Upper lobe of right lung (tissue), 1 donor: ENCODE data around the gene PDE4B. TPM values are rescaled to one million over a fixed set of nuclear protein-coding genes. Genes with fewer than 3 reads are reported as not detected.

ENCODE experiments used
- ATAC-seq: fragments of 200-7000 bp; cut with Tn5 transposase; one replicate; pipeline ENCODE4 v1.9.1; 2020; ENCODE audit warnings: mild to moderate bottlenecking, moderate library complexity
- DNase-seq: peaks from one replicate; pipeline ENCODE4 v3.0.0-alpha.2; 2020
- H3K27ac ChIP-seq: fragments of 200-600 bp; one replicate; pipeline ENCODE4 v1.8.0; 2022
- H3K27me3 ChIP-seq: fragments of 200-600 bp; one replicate; pipeline ENCODE4 v1.8.0; 2022; ENCODE audit warnings: mild to moderate bottlenecking
- H3K36me3 ChIP-seq: fragments of 200-600 bp; one replicate; pipeline ENCODE4 v1.8.0; 2022
- H3K4me1 ChIP-seq: fragments of 200-600 bp; one replicate; pipeline ENCODE4 v1.8.0; 2022
- H3K4me3 ChIP-seq: fragments of 200-600 bp; one replicate; pipeline ENCODE4 v1.8.0; 2022; ENCODE audit warnings: mild to moderate bottlenecking
- H3K9me3 ChIP-seq: fragments of 200-600 bp; one replicate; pipeline ENCODE4 v1.8.0; 2022
- intact Hi-C: fragments of 100-400 bp; cut with DNase I; formaldehyde crosslinking; loops from one replicate; pipeline ENCODE4 v1.11.0; 2022
- total RNA-seq: library from RNA; stranded (reverse); fragmentation: NEBNext Ultra II Directional; extraction: Animal tissue kit (Norgen Biotek cat#: 25700); gene quantifications from one replicate; pipeline ENCODE4 v1.2.1, GENCODE V29; 2021
- TF ChIP-seq, protein P1 (sequence below): fragments of 200-600 bp; IDR thresholded peaks from one replicate; pipeline ENCODE4 v1.8.0; 2022; ENCODE audit warnings: antibody characterized with exemption
- donor health status: DM: no; HTN: yes; CAD: no; lungs with severe emphysema.

Gene PDE4B
- total RNA-seq, 1 donor from 2014 or later = 14.3 TPM

DNA sequence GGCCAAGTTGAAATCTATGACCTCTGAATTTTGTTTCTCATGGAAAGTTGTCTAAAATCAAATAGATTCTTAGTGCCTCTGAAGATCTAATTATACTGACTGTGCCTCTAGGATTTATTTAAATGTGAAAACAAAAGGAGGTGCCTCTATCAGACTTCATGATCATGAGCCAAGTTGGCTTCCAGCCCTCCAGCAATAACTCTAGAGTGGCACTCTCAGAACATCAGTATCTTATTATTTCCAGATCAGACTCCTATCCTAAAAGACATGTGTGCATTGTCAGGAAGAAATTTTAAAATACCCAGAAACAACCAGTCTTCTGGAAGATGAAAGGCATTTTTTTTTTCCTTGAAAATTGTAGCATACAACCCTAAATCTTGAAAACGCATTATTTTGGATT is 368.0 kb downstream of the PDE4B start:
- intact Hi-C loops = no loop called here
- TF ChIP-seq, protein P1, sequence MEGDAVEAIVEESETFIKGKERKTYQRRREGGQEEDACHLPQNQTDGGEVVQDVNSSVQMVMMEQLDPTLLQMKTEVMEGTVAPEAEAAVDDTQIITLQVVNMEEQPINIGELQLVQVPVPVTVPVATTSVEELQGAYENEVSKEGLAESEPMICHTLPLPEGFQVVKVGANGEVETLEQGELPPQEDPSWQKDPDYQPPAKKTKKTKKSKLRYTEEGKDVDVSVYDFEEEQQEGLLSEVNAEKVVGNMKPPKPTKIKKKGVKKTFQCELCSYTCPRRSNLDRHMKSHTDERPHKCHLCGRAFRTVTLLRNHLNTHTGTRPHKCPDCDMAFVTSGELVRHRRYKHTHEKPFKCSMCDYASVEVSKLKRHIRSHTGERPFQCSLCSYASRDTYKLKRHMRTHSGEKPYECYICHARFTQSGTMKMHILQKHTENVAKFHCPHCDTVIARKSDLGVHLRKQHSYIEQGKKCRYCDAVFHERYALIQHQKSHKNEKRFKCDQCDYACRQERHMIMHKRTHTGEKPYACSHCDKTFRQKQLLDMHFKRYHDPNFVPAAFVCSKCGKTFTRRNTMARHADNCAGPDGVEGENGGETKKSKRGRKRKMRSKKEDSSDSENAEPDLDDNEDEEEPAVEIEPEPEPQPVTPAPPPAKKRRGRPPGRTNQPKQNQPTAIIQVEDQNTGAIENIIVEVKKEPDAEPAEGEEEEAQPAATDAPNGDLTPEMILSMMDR = no peak
- Histone ChIP-seq H3K4me1 (no peaks in the 10 kb centered on the region), H3K4me3 (no peak overlapping the region), H3K9me3 (no peaks in the 10 kb centered on the region), H3K27ac (no peak overlapping the region), H3K27me3 (no peaks in the 10 kb centered on the region), H3K36me3 (no peaks in the 10 kb centered on the region)
- ATAC-seq (no peak), DNase-seq (no peak)

DNA sequence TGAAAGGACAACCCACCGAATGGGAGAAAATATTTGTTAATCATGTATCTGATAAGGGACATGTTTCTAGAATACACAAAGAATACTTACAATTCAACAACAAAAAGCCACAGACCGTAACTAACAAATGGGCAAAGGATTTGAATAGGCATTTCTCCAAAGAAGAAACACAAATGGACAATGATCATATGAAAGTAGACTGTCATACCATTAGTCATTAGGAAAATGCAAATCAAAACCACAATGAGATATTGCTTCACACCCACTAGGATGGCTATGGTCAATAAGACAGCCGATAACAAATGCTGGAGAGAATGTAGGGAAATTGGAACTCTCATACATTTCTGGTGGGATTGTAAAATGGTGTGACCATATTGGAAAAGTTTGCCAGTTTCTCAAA is 374.1 kb downstream of the PDE4B start:
- Histone ChIP-seq H3K27me3 (no peaks in the 10 kb centered on the region), H3K4me3 (no peak overlapping the region), H3K4me1 (no peaks in the 10 kb centered on the region), H3K27ac (no peak overlapping the region), H3K9me3 (no peaks in the 10 kb centered on the region), H3K36me3 (no peaks in the 10 kb centered on the region)
- DNase-seq = no peak
- TF ChIP-seq, protein P1 = no peak
- no peak for ATAC-seq
- intact Hi-C loops = no loop called here

DNA sequence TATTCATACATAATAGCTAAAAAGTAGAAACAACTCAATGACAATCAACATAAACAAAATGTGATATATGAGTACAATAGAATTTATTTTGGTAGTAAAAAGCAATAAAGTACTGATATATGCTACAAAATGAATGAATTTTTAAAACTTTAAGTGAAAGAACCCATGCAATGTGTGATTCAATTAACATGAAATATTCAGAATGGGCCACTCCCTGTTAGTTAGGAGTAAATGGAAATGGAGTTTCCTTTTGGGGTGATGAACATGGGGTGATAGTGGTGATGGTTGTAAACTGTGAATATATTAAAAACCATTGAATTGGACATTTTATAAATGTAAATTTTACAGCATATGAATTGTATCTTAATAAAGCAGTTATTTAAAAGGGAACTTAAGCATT is 374.6 kb downstream of the PDE4B start:
- Histone ChIP-seq H3K36me3 (no peaks in the 10 kb centered on the region), H3K4me1 (no peaks in the 10 kb centered on the region), H3K9me3 (no peaks in the 10 kb centered on the region), H3K4me3 (no peak overlapping the region), H3K27ac (no peak overlapping the region), H3K27me3 (no peaks in the 10 kb centered on the region)
- DNase-seq (no peak), ATAC-seq (no peak)
- TF ChIP-seq, protein P1 = no peak
- intact Hi-C loops = no loop called here

DNA sequence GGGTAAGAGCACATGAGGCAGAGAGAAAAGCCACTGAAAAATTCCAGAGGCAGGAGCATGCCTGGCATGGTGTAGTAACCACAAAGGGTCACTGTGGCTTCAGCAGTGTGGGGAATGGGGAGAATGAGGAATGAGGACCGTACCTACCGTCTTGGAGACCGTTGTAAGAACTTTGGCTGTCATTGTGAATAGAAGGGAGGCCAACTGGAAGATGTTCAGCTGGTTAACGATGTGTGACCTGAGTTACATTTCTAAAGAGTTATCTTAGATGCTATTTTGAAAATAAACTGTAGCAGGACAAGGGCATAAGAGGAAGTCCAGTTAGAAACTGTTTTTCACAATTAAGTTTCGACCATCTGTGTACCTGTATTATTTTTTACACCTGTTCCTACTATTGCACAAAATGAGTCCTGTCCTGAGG is 375.8 kb downstream of the PDE4B start:
- no peak overlapping the region for H3K27ac ChIP-seq
- TF ChIP-seq, protein P1 = no peak
- no peak for DNase-seq

DNA sequence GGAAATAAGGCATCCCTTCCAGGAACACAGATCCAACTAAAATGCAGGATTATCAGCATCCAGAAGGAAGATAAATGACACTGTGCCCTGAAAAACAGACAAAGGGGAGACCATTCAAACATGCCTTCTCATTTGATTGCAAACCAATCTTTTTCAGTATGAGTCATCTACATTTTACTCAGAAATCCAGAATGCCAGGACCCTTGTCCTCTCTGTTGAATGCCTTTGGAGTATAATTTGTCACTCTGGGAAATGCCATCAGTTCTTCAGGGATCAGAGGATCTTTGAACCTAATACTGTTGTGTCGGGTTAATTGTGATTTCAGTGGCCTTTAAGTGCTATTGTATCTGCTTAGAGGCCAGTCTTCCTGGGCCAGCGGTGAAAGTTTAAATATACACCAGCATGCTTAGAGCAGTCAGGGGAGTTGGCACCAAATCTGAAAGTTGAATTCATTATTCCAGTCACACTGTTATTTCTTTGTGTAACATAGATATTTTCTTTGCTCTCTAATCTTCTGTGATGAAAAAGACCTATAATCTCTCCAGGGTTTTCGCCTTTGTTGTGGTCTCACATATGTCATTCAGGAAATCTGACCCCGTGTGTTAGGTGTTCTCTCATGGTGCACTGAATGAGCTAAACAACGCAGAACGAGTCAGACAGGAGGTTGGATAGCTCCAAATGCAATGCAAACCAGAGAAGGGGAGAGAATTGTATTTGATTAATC is 376.4 kb downstream of the PDE4B start:
- Histone ChIP-seq H3K36me3 (no peaks in the 10 kb centered on the region), H3K27ac (no peak overlapping the region), H3K4me1 (no peaks in the 10 kb centered on the region), H3K4me3 (no peak overlapping the region), H3K27me3 (no peaks in the 10 kb centered on the region), H3K9me3 (no peaks in the 10 kb centered on the region)
- intact Hi-C loops = no loop called here
- TF ChIP-seq, protein P1 = no peak
- no peak for DNase-seq
- no peak for ATAC-seq

More for the DNA sequence above, 375.8 kb downstream of the PDE4B start:
- Histone ChIP-seq H3K36me3 (no peaks in the 10 kb centered on the region), H3K4me1 (no peaks in the 10 kb centered on the region), H3K9me3 (no peaks in the 10 kb centered on the region), H3K27me3 (no peaks in the 10 kb centered on the region), H3K4me3 (no peak overlapping the region)
- no peak for ATAC-seq
- intact Hi-C loops = no loop called here
